ENCODE results near the gene WDR90.
A peak's percentile ranks its signal among the peaks of the same experiment; 100 is the strongest.
"Not testable (repeated sequence)": the region's sequence is repeated elsewhere in the genome, so short reads cannot be mapped to it uniquely, and the experiment has no call there.

The WDR90 gene

DNA sequence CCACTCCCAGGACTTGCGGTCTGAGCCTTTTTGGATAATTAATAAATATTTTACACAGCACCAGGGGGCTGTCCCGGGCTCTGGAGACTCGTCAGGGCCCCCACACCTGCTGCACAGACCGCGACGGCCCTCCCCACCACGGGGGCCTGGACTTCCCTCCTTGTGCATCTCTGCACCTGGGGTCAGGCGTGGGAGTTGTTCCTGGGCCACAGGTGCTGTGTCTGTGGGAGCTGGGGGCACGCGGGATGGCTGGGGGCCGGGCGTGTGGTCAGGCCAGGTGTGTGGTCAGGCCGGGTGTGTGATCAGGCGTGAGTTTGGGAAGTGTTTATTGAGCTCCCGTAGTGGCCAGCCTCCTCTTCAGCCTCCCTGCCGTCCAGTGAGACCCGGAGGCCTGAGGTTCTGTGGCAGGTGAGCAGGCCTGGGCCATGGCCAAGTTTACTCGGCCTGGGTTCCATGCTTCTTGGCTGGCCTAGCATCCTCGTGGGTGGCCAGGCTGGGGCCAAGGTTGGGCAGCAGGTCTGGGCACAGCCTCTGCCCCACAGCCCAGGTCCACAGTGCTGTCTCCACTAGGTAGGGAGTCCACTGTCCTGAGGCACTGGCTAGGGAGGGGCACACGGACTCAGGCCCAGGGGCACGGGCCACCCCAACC is 29.2 kb downstream of the WDR90 start:
- no peak for DNase-seq

GRCh38 chr16:678858-679813 is 30.0 kb downstream of the WDR90 start:
- DNase-seq = peak; percentile 47

- DNase-seq = peak; percentile 46
Measured at GRCh38 chr16:679814-680624, 30.9 kb downstream of the WDR90 start, which contains the start of gene STUB1. STUB1 (plus strand) TSS chr16:680410; CDS start chr16:680526, 116 bp downstream.

GRCh38 chr16:680625-680945 is 31.4 kb downstream of the WDR90 start:
- no peak for DNase-seq

- no peak for DNase-seq
Measured at GRCh38 chr16:680967-681745, 32.0 kb downstream of the WDR90 start.

DNA sequence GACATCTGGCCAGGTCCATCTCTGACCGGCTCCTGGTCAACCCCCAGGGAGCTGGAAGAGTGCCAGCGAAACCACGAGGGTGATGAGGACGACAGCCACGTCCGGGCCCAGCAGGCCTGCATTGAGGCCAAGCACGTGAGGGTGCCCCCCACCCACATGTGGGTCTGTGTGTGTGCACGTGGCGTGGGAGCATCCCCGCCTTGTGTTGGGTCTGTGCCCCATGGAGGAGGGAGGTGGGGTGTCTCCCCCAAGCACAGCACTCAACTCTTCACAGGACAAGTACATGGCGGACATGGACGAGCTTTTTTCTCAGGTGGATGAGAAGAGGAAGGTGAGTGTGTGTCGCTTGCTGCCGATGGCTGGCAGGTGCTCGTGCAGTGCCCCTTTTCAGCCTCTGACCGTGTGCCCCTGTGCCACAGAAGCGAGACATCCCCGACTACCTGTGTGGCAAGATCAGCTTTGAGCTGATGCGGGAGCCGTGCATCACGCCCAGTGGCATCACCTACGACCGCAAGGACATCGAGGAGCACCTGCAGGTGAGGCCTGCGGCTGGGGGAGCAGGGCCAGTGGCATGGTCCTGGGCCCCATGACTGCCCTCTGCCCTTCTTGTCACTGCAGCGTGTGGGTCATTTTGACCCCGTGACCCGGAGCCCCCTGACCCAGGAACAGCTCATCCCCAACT is 32.7 kb downstream of the WDR90 start:
- DNase-seq = no peak

- DNase-seq = no peak
Measured at GRCh38 chr16:682493-683395, 33.6 kb downstream of the WDR90 start.

GRCh38 chr16:683396-684070 is 34.4 kb downstream of the WDR90 start:
- DNase-seq = no peak

- peak; percentile 72 for DNase-seq
Measured at GRCh38 chr16:684071-684794, 35.1 kb downstream of the WDR90 start, which contains the start of gene JMJD8. JMJD8 (minus strand) TSS chr16:684334; CDS start chr16:684319, 15 bp downstream.

- DNase-seq = no peak
Measured at GRCh38 chr16:684961-685696, 36.0 kb downstream of the WDR90 start.

- DNase-seq = peak; percentile 4
Measured at GRCh38 chr16:685967-686366, 36.8 kb downstream of the WDR90 start.

DNA sequence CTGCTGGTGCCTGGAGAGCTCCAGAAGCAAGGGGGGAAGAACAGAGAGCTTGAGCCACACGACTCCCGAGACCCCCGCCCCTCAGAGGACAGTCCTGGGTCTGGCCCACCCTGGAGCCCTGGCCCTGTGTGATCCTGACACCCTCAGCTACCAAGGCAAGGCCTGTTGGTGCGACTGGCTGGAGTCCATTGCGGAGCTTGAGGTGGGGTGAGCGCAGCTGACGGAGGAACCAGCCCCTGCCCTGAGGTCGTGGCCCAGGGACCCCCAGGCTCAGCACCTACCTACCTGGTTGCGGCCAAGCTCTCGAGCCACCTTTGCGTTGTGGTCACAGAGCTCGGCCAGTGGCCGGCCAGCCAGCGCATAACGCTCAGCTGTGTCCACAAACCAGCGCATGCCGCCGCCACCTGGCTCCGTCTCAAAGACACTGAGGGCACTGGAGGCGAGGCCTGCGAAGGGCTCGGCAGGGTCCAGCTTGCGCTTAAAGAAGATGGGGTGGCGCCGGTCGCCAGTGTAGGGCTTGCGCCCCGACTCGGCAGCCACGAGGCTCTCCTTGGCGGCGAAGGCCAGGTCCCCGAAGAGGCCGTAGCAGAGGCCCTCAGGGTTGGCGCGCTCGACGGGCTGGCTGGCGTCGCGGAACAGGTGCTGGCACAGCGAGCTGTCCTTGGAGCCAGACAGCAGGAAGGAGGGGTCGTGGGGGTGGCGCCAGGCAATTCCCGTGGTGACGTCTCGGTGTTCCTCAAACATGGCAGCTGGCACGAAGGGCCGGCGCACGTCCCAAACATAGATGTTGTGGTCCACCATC is 37.5 kb downstream of the WDR90 start:
- no peak for DNase-seq

DNA sequence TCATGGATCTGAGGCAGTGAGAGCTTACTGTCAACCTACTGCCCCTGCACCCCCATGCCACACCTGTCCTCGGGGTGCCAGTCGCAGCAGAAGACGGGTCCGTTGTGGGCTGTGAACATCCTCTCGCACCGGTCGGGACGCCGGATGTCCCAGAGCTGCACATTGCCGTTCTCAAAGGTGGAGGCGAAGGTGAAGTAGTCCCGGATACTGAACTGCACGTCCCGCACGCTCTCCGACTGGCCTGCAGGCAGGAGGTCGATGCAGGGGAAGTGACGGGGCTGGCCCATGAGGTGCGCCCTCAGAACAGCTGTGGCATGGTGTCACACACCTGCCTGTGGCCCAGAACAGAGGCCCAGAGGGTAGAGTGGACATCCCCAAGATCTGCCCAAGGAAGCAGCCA is 38.3 kb downstream of the WDR90 start:
- DNase-seq = no peak

GRCh38 chr16:689175-689897 is 40.2 kb downstream of the WDR90 start:
- DNase-seq = no peak

DNA sequence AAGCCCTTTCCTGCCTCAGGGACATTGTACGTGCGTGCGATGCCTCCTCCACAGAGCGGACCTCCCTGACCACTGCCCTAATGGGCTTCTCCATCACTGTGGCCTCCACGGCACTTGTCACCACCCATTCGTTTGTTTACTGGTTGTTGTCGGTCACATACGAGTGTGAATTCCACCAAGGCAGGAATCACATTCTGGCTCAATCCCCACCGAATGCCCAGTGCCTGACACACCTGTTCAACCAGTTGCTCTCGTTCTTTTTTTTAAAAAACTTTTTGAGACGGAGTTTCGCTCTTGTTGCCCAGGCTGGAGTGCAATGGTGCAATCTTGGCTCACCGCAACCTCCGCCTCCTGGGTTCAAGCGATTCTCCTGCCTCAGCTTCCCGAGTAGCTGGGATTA is 42.1 kb downstream of the WDR90 start:
- not testable (repeated sequence) for DNase-seq

DNA sequence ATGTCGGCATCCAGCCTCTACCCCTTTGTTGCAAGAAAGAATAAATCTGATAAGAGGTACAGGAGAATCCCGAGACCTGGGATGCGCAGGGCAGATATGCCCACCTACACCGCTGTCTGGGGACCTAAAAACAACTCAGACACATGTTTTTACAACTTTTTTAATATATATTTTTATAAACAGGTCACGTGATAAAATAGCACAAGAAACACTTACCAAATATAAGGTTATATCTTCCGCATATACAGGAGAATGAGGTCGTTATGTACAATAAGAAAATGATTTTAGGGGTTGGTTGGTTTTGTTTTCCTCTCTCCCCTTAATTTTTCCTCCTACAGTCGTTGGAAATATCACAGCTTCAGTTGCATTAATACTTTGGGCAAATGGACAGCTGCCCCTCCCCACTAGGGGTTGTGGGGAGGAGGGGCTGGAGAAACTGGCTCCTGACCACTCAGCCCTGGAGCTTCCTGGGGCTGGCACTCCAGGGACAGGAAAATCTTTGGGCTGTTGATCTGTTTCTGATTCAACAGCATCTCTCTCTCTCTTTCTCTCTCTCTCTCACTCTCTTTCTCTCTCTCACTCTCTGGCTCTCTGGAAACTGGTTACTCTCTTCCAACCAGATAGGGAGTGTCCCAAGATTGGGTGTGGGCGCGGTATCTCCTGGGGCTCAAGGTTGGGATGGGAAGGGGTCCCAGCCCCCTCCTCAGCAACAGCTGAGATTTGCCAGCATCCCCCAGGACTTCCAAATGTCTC is 43.4 kb downstream of the WDR90 start:
- no peak for DNase-seq

Measured in NCI-H748 treated with DMSO at 0.1 percent for 48 hours (cell line).